H1 (cell line): ENCODE measurements around the gene ARHGAP22.

Experiments
- BACH1 ChIP-seq: IDR thresholded peaks from 2 replicates; pipeline ENCODE4 v1.6.1; 2012; ENCODE audit warnings: low read length, improper control_type of control experiment
- BCL11A ChIP-seq, 2 experiments: IDR thresholded peaks; one replicate each; pipeline ENCODE4 v1.6.1; 2011; ENCODE audit warnings: low read depth in 2 of 2, low read length in 2 of 2, mild to moderate bottlenecking in 2 of 2
- CTCF ChIP-seq, 3 experiments: IDR thresholded peaks; 1 replicate in 2 of 3; 2 replicates in 1 of 3; pipeline versions ENCODE4 v1.5.1 to v1.6.1; 2011; ENCODE audit warnings: low read length in 3 of 3, mild to moderate bottlenecking in 3 of 3, inconsistent platforms in 2 of 3, low read depth in 1 of 3, moderate library complexity in 1 of 3; ENCODE audit not compliant: insufficient read depth in 1 of 3; ENCODE audit errors: control extremely low read depth in 1 of 3
- HDAC2 ChIP-seq, 2 experiments: fragments of 300-600 bp in 1 of 2; sonication (generic) in 1 of 2; IDR thresholded peaks; 2 replicates each; pipeline ENCODE4 v1.6.1; 2011 to 2012; ENCODE audit warnings: low read depth in 2 of 2, low read length in 2 of 2, mild to moderate bottlenecking in 2 of 2, moderate library complexity in 2 of 2, borderline replicate concordance in 1 of 2, inconsistent platforms in 1 of 2
- JUN ChIP-seq: IDR thresholded peaks from 2 replicates; pipeline ENCODE4 v1.6.1; 2011; ENCODE audit warnings: low read depth, mild to moderate bottlenecking, improper control_type of control experiment, low read length
- KDM4A ChIP-seq: IDR thresholded peaks from one replicate; pipeline ENCODE4 v1.7.1; 2012; ENCODE audit warnings: low read depth, mild to moderate bottlenecking, moderate library complexity, low read length, inconsistent platforms; ENCODE audit not compliant: severe bottlenecking
- MAX ChIP-seq: IDR thresholded peaks from 2 replicates; pipeline ENCODE4 v1.6.1; 2012; ENCODE audit warnings: inconsistent platforms
- POLR2A ChIP-seq, 2 experiments: IDR thresholded peaks; 1 replicate in 1 of 2; 2 replicates in 1 of 2; pipeline ENCODE4 v1.6.1; 2011; ENCODE audit warnings: low read depth in 2 of 2, low read length in 2 of 2, mild to moderate bottlenecking in 2 of 2; ENCODE audit errors: control extremely low read depth in 1 of 2
- POLR2AphosphoS5 ChIP-seq: IDR thresholded peaks from 2 replicates; pipeline ENCODE4 v1.6.1; 2011; ENCODE audit warnings: low read depth, low read length
- RNF2 ChIP-seq: fragments of 200-900, 300-1000 bp; sonication (generic); IDR thresholded peaks from 2 replicates; pipeline ENCODE4 v1.7.1; 2016; ENCODE audit warnings: borderline replicate concordance, low read depth, mild to moderate bottlenecking, antibody characterized with exemption, low read length; ENCODE audit not compliant: poor library complexity, severe bottlenecking; ENCODE audit errors: missing control alignments
- SIRT6 ChIP-seq: IDR thresholded peaks from one replicate; pipeline ENCODE4 v1.7.1; 2012; ENCODE audit warnings: low read length, inconsistent platforms
- TAF1 ChIP-seq: IDR thresholded peaks from 2 replicates; pipeline ENCODE4 v1.6.1; 2011; ENCODE audit warnings: mild to moderate bottlenecking, low read depth, low read length

- TF ChIP-seq CTCF (IDR thresholded peaks at IDR 0.05; ENCODE audit: control extremely low read depth in 1 of 3, insufficient read depth in 1 of 3, low read depth in 1 of 3, low read length in 3 of 3) (no peak), HDAC2 (IDR thresholded peaks at IDR 0.05; ENCODE audit: borderline replicate concordance in 1 of 2, low read depth in 2 of 2, low read length in 2 of 2) (no peak), MAX (no peak), TAF1 (no peak), RNF2 (no peak), BCL11A (IDR thresholded peaks at IDR 0.05; ENCODE audit: low read depth in 2 of 2, low read length in 2 of 2) (no peak), BACH1 (no peak), JUN (no peak), KDM4A (no peak), POLR2AphosphoS5 (no peak), POLR2A (IDR thresholded peaks at IDR 0.05; ENCODE audit: control extremely low read depth in 1 of 2, low read depth in 2 of 2, low read length in 2 of 2) (0 out of 3 replicates have a peak, but pooled peaks of 1 of the 2 experiments have one; percentile 40), SIRT6 (no peak)
These were observed 128.4 kb downstream of the ARHGAP22 start for GRCh38 chr10:48476279-48476982.
